Thoracic aorta (tissue), 2 donors: ENCODE results near the gene ADGRE2. TPM values are rescaled to one million over a fixed set of nuclear protein-coding genes. Genes with fewer than 3 reads are reported as not detected.

ENCODE experiments used
- ATAC-seq: fragments of 150-250 bp; one replicate; pipeline ENCODE4 v1.8.0; 2017; ENCODE audit warnings: low read depth; ENCODE audit not compliant: insufficient number of reproducible peaks, low FRiP score
- DNase-seq: peaks from one replicate; pipeline ENCODE4 v3.0.0-alpha.2; 2020; ENCODE audit warnings: low spot score
- H3K27ac ChIP-seq, 2 donors: fragments of 200-600 bp; sonication (generic); 1 replicate in 1 of 2; 2 replicates in 1 of 2; pipeline ENCODE4 v1.5.1; 2016; ENCODE audit warnings: mild to moderate bottlenecking in 2 of 2, moderate library complexity in 2 of 2
- H3K27me3 ChIP-seq: fragments of 200-600 bp; sonication (generic); replicated peaks from 2 replicates; pipeline ENCODE4 v1.6.0; 2016; ENCODE audit warnings: mild to moderate bottlenecking; ENCODE audit not compliant: insufficient read depth
- H3K36me3 ChIP-seq: fragments of 200-600 bp; sonication (generic); one replicate; pipeline ENCODE4 v1.5.1; 2016
- H3K4me1 ChIP-seq, 2 donors: fragments of 200-600 bp; sonication (generic); 1 replicate in 1 of 2; 2 replicates in 1 of 2; pipeline versions ENCODE4 v1.5.1 to v1.6.0; 2016; ENCODE audit warnings: low read depth in 2 of 2, mild to moderate bottlenecking in 1 of 2; ENCODE audit not compliant: control insufficient read depth in 1 of 2
- H3K4me3 ChIP-seq: fragments of 200-600 bp; sonication (generic); 2 replicates; pipeline ENCODE4 v1.5.1; 2016; ENCODE audit warnings: mild to moderate bottlenecking
- H3K9me3 ChIP-seq: fragments of 200-600 bp; sonication (generic); 2 replicates; pipeline ENCODE4 v1.5.1; 2016
- total RNA-seq, 2 donors: library from RNA; depleted of rRNA; stranded (reverse); fragments of >200 nt; gene quantifications; one replicate each; pipeline versions ENCODE4 v1.1.0 to v1.2.3, GENCODE V29; 2016
- TF ChIP-seq, protein P1 (sequence below): fragments of 200-600 bp; sonication (generic); IDR thresholded peaks from one replicate; pipeline ENCODE4 v1.5.1; 2019; ENCODE audit warnings: antibody characterized with exemption

ADGRE2 gene
- total RNA-seq, 2 donors from 2014 or later, result 8.3 to 9.9 TPM

DNA sequence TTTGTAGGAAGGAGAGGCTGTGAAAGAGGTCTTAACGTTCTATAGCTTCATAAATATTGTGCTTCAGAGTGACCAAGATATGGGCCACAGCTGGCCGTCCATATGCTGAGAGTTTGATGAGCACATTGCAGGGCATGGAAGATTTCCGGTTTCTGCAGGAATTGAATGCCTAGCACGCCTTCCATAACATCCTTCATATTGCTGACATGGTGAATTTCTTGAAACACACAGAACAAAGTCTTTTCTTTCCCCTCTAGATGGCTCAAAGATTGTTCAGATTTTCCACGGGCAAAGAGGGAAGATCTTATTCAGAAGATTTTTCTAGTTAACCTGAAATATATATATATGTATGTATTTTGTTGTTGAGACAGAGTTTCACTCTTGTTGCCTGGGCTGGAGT, 42.4 kb downstream of the ADGRE2 start:
- no peak for ATAC-seq
- TF ChIP-seq, protein P1, sequence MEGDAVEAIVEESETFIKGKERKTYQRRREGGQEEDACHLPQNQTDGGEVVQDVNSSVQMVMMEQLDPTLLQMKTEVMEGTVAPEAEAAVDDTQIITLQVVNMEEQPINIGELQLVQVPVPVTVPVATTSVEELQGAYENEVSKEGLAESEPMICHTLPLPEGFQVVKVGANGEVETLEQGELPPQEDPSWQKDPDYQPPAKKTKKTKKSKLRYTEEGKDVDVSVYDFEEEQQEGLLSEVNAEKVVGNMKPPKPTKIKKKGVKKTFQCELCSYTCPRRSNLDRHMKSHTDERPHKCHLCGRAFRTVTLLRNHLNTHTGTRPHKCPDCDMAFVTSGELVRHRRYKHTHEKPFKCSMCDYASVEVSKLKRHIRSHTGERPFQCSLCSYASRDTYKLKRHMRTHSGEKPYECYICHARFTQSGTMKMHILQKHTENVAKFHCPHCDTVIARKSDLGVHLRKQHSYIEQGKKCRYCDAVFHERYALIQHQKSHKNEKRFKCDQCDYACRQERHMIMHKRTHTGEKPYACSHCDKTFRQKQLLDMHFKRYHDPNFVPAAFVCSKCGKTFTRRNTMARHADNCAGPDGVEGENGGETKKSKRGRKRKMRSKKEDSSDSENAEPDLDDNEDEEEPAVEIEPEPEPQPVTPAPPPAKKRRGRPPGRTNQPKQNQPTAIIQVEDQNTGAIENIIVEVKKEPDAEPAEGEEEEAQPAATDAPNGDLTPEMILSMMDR, result no peak
- no peak overlapping the region for H3K4me3 ChIP-seq
- no peak for DNase-seq
- H3K27me3 ChIP-seq, result no peaks in the 10 kb centered on the region
- H3K27ac ChIP-seq, result no peak overlapping the region
- H3K4me1 ChIP-seq, result no peaks in the 10 kb centered on the region
- H3K9me3 ChIP-seq, result no peaks in the 10 kb centered on the region
- H3K36me3 ChIP-seq, result no peaks in the 10 kb centered on the region

DNA sequence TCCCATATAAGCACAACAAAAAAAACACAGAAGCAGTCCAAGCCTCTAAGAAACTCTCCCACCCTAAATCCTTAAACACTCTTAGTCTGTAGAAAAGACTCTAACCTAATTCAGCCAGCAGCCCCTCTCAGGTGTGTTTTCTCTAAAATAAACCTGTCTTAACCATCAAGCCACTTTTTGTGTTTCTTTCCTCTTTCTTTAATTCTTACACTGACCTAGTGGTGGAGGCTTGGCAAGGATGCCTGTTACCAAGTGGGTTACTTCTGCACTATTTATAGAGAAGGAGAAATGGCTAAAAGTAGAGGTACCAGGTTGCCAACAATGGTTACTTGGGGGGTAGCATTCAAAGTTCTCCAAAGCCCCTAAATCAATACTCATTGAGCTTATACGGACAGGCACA, 44.8 kb downstream of the ADGRE2 start:
- no peaks in the 10 kb centered on the region for H3K27me3 ChIP-seq
- H3K36me3 ChIP-seq, result no peaks in the 10 kb centered on the region
- TF ChIP-seq, protein P1, result no peak
- ATAC-seq (no peak), DNase-seq (no peak)
- no peak overlapping the region for H3K27ac ChIP-seq
- no peaks in the 10 kb centered on the region for H3K4me1 ChIP-seq
- no peak overlapping the region for H3K4me3 ChIP-seq
- H3K9me3 ChIP-seq, result peaks cover 12% of the 10 kb centered on the region

DNA sequence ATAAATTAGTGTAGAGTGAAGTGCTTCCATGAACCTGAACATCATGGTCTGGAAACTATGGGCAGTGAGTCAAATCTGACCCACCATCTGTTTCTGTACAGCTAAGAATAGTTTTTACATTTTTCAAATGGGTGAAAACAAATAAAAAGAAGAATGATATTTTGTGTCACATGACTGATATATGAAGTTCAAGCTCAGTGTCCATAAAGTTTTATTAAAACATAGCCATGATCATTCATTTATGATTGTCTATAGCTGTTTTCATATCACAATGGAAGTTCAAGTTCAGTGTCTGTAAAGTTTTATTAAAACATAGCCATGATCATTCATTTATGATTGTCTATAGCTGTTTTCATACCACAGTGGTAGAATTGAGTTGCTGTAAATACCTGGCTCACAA, 45.9 kb downstream of the ADGRE2 start:
- Histone ChIP-seq H3K4me1 (no peaks in the 10 kb centered on the region), H3K27me3 (no peaks in the 10 kb centered on the region), H3K9me3 (peaks cover 22% of the 10 kb centered on the region), H3K4me3 (no peak overlapping the region), H3K36me3 (no peaks in the 10 kb centered on the region), H3K27ac (no peak overlapping the region)
- ATAC-seq (no peak), DNase-seq (no peak)
- TF ChIP-seq, protein P1, result no peak

DNA sequence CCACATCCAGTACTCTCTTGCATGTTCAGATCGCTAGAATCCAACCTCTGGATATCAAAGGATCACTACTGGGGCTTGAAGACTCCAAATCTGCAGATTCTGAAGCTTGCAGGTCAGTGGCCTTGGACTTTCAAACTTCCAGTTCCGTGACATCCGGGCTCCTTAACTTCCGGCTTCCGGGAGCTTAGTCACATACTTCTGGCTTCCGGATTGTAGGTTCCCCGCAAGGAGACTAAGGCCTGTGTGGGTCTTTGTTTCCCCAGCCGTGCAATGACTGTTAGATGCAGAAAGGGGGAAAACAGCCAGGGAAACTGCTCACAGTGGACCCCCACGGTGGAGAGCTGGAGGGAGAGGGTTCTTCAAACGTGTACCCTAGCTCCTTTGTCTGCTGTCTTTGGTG, 47.2 kb downstream of the ADGRE2 start:
- no peak for DNase-seq
- Histone ChIP-seq H3K9me3 (peaks cover 30% of the 10 kb centered on the region), H3K27ac (no peak overlapping the region), H3K4me3 (no peak overlapping the region), H3K4me1 (no peaks in the 10 kb centered on the region), H3K36me3 (no peaks in the 10 kb centered on the region), H3K27me3 (no peaks in the 10 kb centered on the region)
- ATAC-seq, result no peak
- TF ChIP-seq, protein P1, result no peak

DNA sequence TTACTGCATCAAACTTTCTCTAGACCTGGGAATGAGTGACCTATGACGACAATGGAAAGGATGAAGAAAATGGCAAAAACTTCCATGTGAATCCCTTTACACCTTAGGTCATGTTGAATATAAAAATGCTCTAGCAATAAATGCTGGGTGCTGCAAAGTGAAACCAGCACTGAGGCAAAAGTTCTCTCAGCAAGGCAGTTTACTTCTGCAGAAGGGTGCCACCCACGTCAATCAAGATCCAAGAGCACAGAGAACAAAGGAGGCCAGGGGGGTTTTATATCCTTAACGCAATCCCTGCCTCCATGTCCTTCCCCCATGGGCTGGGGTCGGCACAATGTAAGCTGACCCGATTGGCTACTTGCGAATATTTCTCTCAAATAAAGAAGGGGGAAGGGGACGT, 49.8 kb downstream of the ADGRE2 start:
- no peaks in the 10 kb centered on the region for H3K4me1 ChIP-seq
- H3K4me3 ChIP-seq, result no peak overlapping the region
- TF ChIP-seq, protein P1, result no peak
- ATAC-seq (no peak), DNase-seq (no peak)
- peaks cover 56% of the 10 kb centered on the region for H3K9me3 ChIP-seq
- H3K36me3 ChIP-seq, result no peaks in the 10 kb centered on the region
- H3K27ac ChIP-seq, result no peak overlapping the region
- no peaks in the 10 kb centered on the region for H3K27me3 ChIP-seq
